ENCODE measurements around the gene SLC24A3.

DNA sequence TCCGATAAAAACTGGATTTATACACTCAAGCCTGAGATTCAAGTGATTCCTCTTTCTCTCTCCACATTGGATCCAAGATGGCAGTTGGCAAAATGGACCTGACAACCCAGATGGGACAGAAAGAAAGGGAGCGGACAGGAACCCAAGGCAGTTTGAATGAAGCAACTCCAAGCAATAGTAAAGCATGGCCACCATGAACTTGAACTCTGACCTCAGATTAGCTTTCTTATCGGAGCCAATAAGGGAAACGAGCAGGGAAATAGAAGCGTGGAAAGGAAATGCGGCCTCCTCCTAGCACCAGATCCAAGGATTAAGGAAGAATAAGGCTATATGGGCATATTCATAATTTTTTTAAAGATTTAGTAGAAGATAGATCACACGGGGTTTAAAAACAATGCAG lies 332.2 kb downstream of the SLC24A3 start:
- TF ChIP-seq, protein P1, sequence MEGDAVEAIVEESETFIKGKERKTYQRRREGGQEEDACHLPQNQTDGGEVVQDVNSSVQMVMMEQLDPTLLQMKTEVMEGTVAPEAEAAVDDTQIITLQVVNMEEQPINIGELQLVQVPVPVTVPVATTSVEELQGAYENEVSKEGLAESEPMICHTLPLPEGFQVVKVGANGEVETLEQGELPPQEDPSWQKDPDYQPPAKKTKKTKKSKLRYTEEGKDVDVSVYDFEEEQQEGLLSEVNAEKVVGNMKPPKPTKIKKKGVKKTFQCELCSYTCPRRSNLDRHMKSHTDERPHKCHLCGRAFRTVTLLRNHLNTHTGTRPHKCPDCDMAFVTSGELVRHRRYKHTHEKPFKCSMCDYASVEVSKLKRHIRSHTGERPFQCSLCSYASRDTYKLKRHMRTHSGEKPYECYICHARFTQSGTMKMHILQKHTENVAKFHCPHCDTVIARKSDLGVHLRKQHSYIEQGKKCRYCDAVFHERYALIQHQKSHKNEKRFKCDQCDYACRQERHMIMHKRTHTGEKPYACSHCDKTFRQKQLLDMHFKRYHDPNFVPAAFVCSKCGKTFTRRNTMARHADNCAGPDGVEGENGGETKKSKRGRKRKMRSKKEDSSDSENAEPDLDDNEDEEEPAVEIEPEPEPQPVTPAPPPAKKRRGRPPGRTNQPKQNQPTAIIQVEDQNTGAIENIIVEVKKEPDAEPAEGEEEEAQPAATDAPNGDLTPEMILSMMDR (tag by site-specific recombination; IDR thresholded peaks at IDR 0.05) = no peak
- TF ChIP-seq HOXA7 (CRISPR knock-in tag; IDR thresholded peaks at IDR 0.05; ENCODE audit: borderline replicate concordance) (no peak), ZNF292 (tag by site-specific recombination; IDR thresholded peaks at IDR 0.05; ENCODE audit: borderline replicate concordance, low read depth) (no peak)
